WTC11 (cell line): ENCODE data around the gene SERPIND1. TPM values are rescaled to one million over a fixed set of nuclear protein-coding genes. Genes with fewer than 3 reads are reported as not detected.

Experiments
- ATAC-seq: fragments of 200-7000 bp; cut with Tn5 transposase; 2 replicates; pipeline ENCODE4 v1.10.0; 2021; ENCODE audit warnings: mild to moderate bottlenecking, moderate library complexity
- CTCF ChIA-PET: fragments of 300-600 bp; sonication (Branson Sonifier 250); formaldehyde crosslinking; loops from one replicate; lab custom pipeline; 2021; ENCODE audit warnings: antibody characterized with exemption; lab: Charles Lee
- POLR2A ChIA-PET: fragments of 350-600 bp; sonication (Branson Sonifier 250); formaldehyde crosslinking; loops from one replicate; lab custom pipeline; 2021; ENCODE audit warnings: antibody characterized with exemption; lab: Charles Lee
- DNase-seq: peaks from one replicate; pipeline ENCODE4 v3.0.0; 2021; ENCODE audit warnings: low spot score
- H3K27ac Mint-ChIP-seq: 2 replicates; pipeline ENCODE4 v1.8.0; 2021; ENCODE audit warnings: mixed read lengths
- H3K27me3 Mint-ChIP-seq: 2 replicates; pipeline ENCODE4 v1.8.0; 2021; ENCODE audit warnings: low read depth, mild to moderate bottlenecking, moderate library complexity, mixed read lengths
- H3K36me3 Mint-ChIP-seq: 2 replicates; pipeline ENCODE4 v1.8.0; 2021; ENCODE audit warnings: mixed read lengths
- H3K4me1 Mint-ChIP-seq: 2 replicates; pipeline ENCODE4 v1.8.0; 2022; ENCODE audit warnings: mixed read lengths
- H3K4me3 Mint-ChIP-seq: 2 replicates; pipeline ENCODE4 v1.8.0; 2021; ENCODE audit warnings: mild to moderate bottlenecking, moderate library complexity, mixed read lengths
- H3K9me3 Mint-ChIP-seq: 2 replicates; pipeline ENCODE4 v1.8.0; 2021; ENCODE audit warnings: mixed read lengths
- ATF1 ChIP-seq: sonication (generic); formaldehyde crosslinking; IDR thresholded peaks from 2 replicates; pipeline ENCODE4 v1.8.1; 2023; ENCODE audit warnings: mild to moderate bottlenecking, moderate library complexity, missing genetic modification reagents
- CBFB ChIP-seq: sonication (generic); formaldehyde crosslinking; IDR thresholded peaks from 2 replicates; pipeline ENCODE4 v1.8.1; 2022; ENCODE audit warnings: mild to moderate bottlenecking, low read depth, missing genetic modification reagents
- ELF4 ChIP-seq: sonication (generic); formaldehyde crosslinking; IDR thresholded peaks from 2 replicates; pipeline ENCODE4 v1.8.1; 2022; ENCODE audit warnings: low read depth, mild to moderate bottlenecking, moderate library complexity, missing genetic modification reagents
- EMX1 ChIP-seq: fragments of 250-450 bp; sonication (Bioruptor Pico); IDR thresholded peaks from 2 replicates; pipeline ENCODE4 v1.8.0; 2021; ENCODE audit warnings: mild to moderate bottlenecking
- FOXJ3 ChIP-seq: sonication (generic); formaldehyde crosslinking; IDR thresholded peaks from 2 replicates; pipeline ENCODE4 v1.9.0; 2021; ENCODE audit warnings: missing genetic modification reagents, mild to moderate bottlenecking, borderline replicate concordance
- GABPB1 ChIP-seq: sonication (generic); formaldehyde crosslinking; IDR thresholded peaks from 2 replicates; pipeline ENCODE4 v1.8.1; 2023; ENCODE audit warnings: mild to moderate bottlenecking, missing genetic modification reagents
- GRHL2 ChIP-seq: fragments of 250-450 bp; sonication (Bioruptor Pico); IDR thresholded peaks from 2 replicates; pipeline ENCODE4 v1.8.0; 2022; ENCODE audit warnings: mild to moderate bottlenecking, moderate library complexity; ENCODE audit not compliant: insufficient replicate concordance, severe bottlenecking
- KAT7 ChIP-seq: sonication (generic); formaldehyde crosslinking; IDR thresholded peaks from 2 replicates; pipeline ENCODE4 v1.8.1; 2023; ENCODE audit warnings: missing genetic modification reagents, mild to moderate bottlenecking, borderline replicate concordance
- NR1H2 ChIP-seq: sonication (generic); formaldehyde crosslinking; IDR thresholded peaks from 2 replicates; pipeline ENCODE4 v1.9.0; 2021; ENCODE audit warnings: mild to moderate bottlenecking, moderate library complexity, missing genetic modification reagents
- OVOL2 ChIP-seq: fragments of 250-450 bp; sonication (Bioruptor Pico); IDR thresholded peaks from 2 replicates; pipeline ENCODE4 v1.9.0; 2021; ENCODE audit warnings: mild to moderate bottlenecking, borderline replicate concordance
- RELA ChIP-seq: sonication (generic); formaldehyde crosslinking; IDR thresholded peaks from 2 replicates; pipeline ENCODE4 v1.8.1; 2022; ENCODE audit warnings: missing genetic modification reagents, mild to moderate bottlenecking, borderline replicate concordance
- SMAD3 ChIP-seq: sonication (generic); formaldehyde crosslinking; IDR thresholded peaks from 2 replicates; pipeline ENCODE4 v1.8.0; 2022; ENCODE audit warnings: missing genetic modification reagents, mild to moderate bottlenecking, borderline replicate concordance
- SP1 ChIP-seq: sonication (generic); formaldehyde crosslinking; conservative IDR thresholded peaks from 2 replicates; pipeline ENCODE4 v1.8.1; 2022; ENCODE audit warnings: missing genetic modification reagents
- TEAD1 ChIP-seq: sonication (generic); formaldehyde crosslinking; IDR thresholded peaks from 2 replicates; pipeline ENCODE4 v1.8.0; 2022; ENCODE audit warnings: mild to moderate bottlenecking, missing genetic modification reagents
- ZBTB21 ChIP-seq: sonication (generic); formaldehyde crosslinking; IDR thresholded peaks from 2 replicates; pipeline ENCODE4 v1.8.1; 2023; ENCODE audit warnings: mild to moderate bottlenecking, missing genetic modification reagents, borderline replicate concordance
- ZNF121 ChIP-seq: sonication (generic); formaldehyde crosslinking; IDR thresholded peaks from 2 replicates; pipeline ENCODE4 v1.8.0; 2023; ENCODE audit warnings: missing genetic modification reagents
- ZNF396 ChIP-seq: fragments of 250-450 bp; sonication (Bioruptor Pico); IDR thresholded peaks from 2 replicates; pipeline ENCODE4 v1.8.0; 2021; ENCODE audit warnings: mild to moderate bottlenecking, moderate library complexity, borderline replicate concordance
- ZNF671 ChIP-seq: fragments of 250-450 bp; sonication (Bioruptor Pico); IDR thresholded peaks from 2 replicates; pipeline ENCODE4 v1.8.0; 2021; ENCODE audit warnings: mild to moderate bottlenecking
- total RNA-seq: library from RNA; stranded (reverse); gene quantifications from 3 replicates; pipeline ENCODE4 v1.2.3, GENCODE V29; 2021
- TF ChIP-seq, protein P1 (sequence below): sonication (generic); formaldehyde crosslinking; IDR thresholded peaks from 2 replicates; pipeline ENCODE4 v1.8.0; 2023; ENCODE audit warnings: mild to moderate bottlenecking, missing genetic modification reagents
- TF ChIP-seq, protein P2 (sequence below): sonication (generic); formaldehyde crosslinking; IDR thresholded peaks from 2 replicates; pipeline ENCODE4 v1.8.1; 2023; ENCODE audit warnings: mild to moderate bottlenecking, missing genetic modification reagents, moderate library complexity
- TF ChIP-seq, protein P3 (sequence below): sonication (generic); formaldehyde crosslinking; IDR thresholded peaks from 2 replicates; pipeline ENCODE4 v1.8.1; 2022; ENCODE audit warnings: mild to moderate bottlenecking, missing genetic modification reagents, moderate library complexity, borderline replicate concordance
- TF ChIP-seq, protein P4 (sequence below): fragments of 200-600 bp; IDR thresholded peaks from 2 replicates; pipeline ENCODE4 v1.8.0; 2022; ENCODE audit warnings: antibody characterized with exemption
- TF ChIP-seq, protein P5 (sequence below): fragments of 250-450 bp; sonication (Bioruptor Pico); conservative IDR thresholded peaks from 2 replicates; pipeline ENCODE4 v1.9.0; 2021; ENCODE audit warnings: mild to moderate bottlenecking
- TF ChIP-seq, protein P6 (sequence below): sonication (generic); formaldehyde crosslinking; IDR thresholded peaks from 2 replicates; pipeline ENCODE4 v1.8.1; 2022; ENCODE audit warnings: mild to moderate bottlenecking, moderate library complexity, missing genetic modification reagents
- TF ChIP-seq, protein P7 (sequence below): sonication (generic); formaldehyde crosslinking; IDR thresholded peaks from 2 replicates; pipeline ENCODE4 v1.8.0; 2022; ENCODE audit warnings: mild to moderate bottlenecking, missing genetic modification reagents

SERPIND1 gene
- total RNA-seq, 1 experiment from 2014 or later: 0.22 TPM

DNA sequence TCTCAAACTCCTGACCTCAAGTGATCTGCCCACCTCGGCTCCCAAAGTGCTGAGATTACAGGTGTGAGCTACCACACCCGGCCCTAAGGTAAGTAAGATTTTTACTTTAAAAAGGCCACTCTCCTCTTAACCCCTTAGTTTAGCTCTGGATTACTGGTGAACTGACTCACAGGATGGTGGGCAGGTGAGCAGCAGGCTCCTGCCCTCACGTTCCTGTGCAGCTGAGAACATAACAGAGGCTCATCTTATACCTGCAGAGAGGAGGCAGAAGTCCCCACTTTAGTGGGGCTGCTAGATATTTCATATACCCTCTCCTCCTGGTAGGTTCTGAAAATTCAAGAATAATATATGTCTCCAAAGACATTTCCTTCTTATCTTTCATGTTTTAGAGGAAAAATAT, 17.1 kb upstream of the SERPIND1 start:
- H3K27me3 Mint-ChIP-seq: no peaks in the 10 kb centered on the region
- ATAC-seq (no peak), DNase-seq (no peak)
- H3K4me1 Mint-ChIP-seq: no peaks in the 10 kb centered on the region
- TF ChIP-seq OVOL2 (CRISPR knock-in tag) (no peak), ZNF121 (CRISPR knock-in tag) (no peak), NR1H2 (CRISPR knock-in tag) (no peak), FOXJ3 (CRISPR knock-in tag) (no peak), GRHL2 (no peak), ATF1 (CRISPR knock-in tag) (no peak), GABPB1 (no peak), ZNF396 (CRISPR knock-in tag) (no peak)
- TF ChIP-seq, protein P1, sequence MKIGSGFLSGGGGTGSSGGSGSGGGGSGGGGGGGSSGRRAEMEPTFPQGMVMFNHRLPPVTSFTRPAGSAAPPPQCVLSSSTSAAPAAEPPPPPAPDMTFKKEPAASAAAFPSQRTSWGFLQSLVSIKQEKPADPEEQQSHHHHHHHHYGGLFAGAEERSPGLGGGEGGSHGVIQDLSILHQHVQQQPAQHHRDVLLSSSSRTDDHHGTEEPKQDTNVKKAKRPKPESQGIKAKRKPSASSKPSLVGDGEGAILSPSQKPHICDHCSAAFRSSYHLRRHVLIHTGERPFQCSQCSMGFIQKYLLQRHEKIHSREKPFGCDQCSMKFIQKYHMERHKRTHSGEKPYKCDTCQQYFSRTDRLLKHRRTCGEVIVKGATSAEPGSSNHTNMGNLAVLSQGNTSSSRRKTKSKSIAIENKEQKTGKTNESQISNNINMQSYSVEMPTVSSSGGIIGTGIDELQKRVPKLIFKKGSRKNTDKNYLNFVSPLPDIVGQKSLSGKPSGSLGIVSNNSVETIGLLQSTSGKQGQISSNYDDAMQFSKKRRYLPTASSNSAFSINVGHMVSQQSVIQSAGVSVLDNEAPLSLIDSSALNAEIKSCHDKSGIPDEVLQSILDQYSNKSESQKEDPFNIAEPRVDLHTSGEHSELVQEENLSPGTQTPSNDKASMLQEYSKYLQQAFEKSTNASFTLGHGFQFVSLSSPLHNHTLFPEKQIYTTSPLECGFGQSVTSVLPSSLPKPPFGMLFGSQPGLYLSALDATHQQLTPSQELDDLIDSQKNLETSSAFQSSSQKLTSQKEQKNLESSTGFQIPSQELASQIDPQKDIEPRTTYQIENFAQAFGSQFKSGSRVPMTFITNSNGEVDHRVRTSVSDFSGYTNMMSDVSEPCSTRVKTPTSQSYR (CRISPR knock-in tag): no peak
- TF ChIP-seq, protein P2, sequence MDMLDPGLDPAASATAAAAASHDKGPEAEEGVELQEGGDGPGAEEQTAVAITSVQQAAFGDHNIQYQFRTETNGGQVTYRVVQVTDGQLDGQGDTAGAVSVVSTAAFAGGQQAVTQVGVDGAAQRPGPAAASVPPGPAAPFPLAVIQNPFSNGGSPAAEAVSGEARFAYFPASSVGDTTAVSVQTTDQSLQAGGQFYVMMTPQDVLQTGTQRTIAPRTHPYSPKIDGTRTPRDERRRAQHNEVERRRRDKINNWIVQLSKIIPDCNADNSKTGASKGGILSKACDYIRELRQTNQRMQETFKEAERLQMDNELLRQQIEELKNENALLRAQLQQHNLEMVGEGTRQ: no peak
- TF ChIP-seq, protein P3, sequence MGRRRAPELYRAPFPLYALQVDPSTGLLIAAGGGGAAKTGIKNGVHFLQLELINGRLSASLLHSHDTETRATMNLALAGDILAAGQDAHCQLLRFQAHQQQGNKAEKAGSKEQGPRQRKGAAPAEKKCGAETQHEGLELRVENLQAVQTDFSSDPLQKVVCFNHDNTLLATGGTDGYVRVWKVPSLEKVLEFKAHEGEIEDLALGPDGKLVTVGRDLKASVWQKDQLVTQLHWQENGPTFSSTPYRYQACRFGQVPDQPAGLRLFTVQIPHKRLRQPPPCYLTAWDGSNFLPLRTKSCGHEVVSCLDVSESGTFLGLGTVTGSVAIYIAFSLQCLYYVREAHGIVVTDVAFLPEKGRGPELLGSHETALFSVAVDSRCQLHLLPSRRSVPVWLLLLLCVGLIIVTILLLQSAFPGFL (CRISPR knock-in tag): no peak
- TF ChIP-seq, protein P4, sequence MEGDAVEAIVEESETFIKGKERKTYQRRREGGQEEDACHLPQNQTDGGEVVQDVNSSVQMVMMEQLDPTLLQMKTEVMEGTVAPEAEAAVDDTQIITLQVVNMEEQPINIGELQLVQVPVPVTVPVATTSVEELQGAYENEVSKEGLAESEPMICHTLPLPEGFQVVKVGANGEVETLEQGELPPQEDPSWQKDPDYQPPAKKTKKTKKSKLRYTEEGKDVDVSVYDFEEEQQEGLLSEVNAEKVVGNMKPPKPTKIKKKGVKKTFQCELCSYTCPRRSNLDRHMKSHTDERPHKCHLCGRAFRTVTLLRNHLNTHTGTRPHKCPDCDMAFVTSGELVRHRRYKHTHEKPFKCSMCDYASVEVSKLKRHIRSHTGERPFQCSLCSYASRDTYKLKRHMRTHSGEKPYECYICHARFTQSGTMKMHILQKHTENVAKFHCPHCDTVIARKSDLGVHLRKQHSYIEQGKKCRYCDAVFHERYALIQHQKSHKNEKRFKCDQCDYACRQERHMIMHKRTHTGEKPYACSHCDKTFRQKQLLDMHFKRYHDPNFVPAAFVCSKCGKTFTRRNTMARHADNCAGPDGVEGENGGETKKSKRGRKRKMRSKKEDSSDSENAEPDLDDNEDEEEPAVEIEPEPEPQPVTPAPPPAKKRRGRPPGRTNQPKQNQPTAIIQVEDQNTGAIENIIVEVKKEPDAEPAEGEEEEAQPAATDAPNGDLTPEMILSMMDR: no peak
- no peaks in the 10 kb centered on the region for H3K9me3 Mint-ChIP-seq
- CTCF ChIA-PET: interaction anchor here (0.9 to 3.7 kb wide), 4 partner anchors 15 to 163 kb away, joined by 3 to 34 read pairs (median 4); partner anchors contain the start of gene CRKL
- H3K4me3 Mint-ChIP-seq: no peak overlapping the region
- H3K36me3 Mint-ChIP-seq: peaks cover 3% of the 10 kb centered on the region
- POLR2A ChIA-PET: no interaction called here
- H3K27ac Mint-ChIP-seq: 0 out of 2 replicates have a peak overlapping the region, but pooled peaks have one; percentile 70

DNA sequence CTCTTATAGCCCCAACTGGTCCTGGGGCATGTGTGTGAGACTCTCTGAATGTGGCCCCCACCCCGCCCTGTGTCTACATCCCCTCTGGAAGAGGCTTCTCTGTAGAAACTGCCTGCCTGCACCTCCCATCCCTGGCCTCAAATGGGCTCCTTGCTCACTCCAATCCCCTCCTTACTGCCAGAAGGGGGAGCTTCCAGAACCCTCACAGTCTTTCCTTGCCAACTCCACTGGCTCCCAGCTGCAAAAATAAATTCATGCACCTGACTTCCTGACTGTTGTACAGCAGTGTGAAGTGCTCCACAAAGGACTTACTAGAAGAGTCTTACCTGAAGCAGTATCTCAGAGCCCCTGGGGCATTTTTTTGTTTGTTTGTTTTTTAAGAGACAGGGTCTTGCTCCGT, 15.2 kb upstream of the SERPIND1 start:
- ATAC-seq (peak; percentile 76), DNase-seq (peak; percentile 30)
- Mint-ChIP-seq H3K27ac (no peak overlapping the region), H3K36me3 (peaks cover 5% of the 10 kb centered on the region), H3K9me3 (no peaks in the 10 kb centered on the region), H3K4me1 (no peaks in the 10 kb centered on the region), H3K4me3 (no peak overlapping the region), H3K27me3 (no peaks in the 10 kb centered on the region)
- ChIA-PET POLR2A (no interaction called here), CTCF (interaction anchor here (0.5 to 3.7 kb wide), 14 partner anchors 9 to 347 kb away, joined by 3 to 34 read pairs (median 5); no protein-coding TSS in a partner anchor)
- TF ChIP-seq EMX1 (CRISPR knock-in tag): no peak
- TF ChIP-seq ZBTB21: no peak
- TF ChIP-seq, protein P5, sequence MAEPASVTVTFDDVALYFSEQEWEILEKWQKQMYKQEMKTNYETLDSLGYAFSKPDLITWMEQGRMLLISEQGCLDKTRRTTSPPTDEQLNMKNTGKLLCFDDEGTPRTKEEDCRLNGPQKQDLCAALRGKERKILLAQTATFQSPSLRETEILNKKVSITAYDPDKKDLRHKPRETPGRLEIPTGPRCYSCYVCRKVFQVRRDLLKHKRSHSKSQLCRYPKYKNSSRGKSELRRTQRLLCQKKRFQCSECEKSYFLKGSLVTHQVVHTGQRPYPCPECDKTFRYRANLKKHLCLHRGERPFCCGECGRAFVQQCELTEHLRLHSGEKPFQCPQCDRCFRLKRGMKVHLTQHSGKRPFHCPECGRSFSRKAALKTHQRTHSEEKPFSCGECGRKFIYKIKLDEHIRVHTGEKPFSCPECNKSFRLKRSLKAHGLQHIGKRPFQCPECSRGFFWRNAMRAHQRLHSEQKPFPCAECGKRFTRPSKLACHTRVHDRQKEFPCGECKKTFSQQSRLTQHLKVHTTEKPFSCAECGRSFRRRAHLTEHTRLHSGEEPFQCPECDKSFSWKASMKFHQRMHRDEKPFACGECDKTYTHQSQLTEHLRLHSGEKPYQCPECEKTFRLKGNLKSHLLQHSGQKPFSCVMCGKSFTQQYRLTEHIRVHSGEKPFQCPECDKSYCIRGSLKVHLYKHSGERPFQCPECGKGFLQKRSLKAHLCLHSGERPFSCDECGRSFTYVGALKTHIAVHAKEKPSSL (CRISPR knock-in tag): no peak
- no peak for TF ChIP-seq KAT7 (CRISPR knock-in tag)
- TF ChIP-seq, protein P6, sequence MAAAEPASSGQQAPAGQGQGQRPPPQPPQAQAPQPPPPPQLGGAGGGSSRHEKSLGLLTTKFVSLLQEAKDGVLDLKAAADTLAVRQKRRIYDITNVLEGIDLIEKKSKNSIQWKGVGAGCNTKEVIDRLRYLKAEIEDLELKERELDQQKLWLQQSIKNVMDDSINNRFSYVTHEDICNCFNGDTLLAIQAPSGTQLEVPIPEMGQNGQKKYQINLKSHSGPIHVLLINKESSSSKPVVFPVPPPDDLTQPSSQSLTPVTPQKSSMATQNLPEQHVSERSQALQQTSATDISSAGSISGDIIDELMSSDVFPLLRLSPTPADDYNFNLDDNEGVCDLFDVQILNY (CRISPR knock-in tag): no peak
- TF ChIP-seq GABPB1: no peak
- TF ChIP-seq ZNF671: no peak
- TF ChIP-seq ELF4 (CRISPR knock-in tag): no peak
- TF ChIP-seq CBFB (CRISPR knock-in tag): no peak
- TF ChIP-seq TEAD1 (CRISPR knock-in tag): no peak
- no peak for TF ChIP-seq RELA (CRISPR knock-in tag)
- TF ChIP-seq SP1: no peak
- TF ChIP-seq, protein P7, sequence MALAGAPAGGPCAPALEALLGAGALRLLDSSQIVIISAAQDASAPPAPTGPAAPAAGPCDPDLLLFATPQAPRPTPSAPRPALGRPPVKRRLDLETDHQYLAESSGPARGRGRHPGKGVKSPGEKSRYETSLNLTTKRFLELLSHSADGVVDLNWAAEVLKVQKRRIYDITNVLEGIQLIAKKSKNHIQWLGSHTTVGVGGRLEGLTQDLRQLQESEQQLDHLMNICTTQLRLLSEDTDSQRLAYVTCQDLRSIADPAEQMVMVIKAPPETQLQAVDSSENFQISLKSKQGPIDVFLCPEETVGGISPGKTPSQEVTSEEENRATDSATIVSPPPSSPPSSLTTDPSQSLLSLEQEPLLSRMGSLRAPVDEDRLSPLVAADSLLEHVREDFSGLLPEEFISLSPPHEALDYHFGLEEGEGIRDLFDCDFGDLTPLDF (CRISPR knock-in tag): no peak
- no peak for TF ChIP-seq SMAD3
